Measurements from ENCODE around the gene SERPINF2.

SERPINF2 gene

DNA sequence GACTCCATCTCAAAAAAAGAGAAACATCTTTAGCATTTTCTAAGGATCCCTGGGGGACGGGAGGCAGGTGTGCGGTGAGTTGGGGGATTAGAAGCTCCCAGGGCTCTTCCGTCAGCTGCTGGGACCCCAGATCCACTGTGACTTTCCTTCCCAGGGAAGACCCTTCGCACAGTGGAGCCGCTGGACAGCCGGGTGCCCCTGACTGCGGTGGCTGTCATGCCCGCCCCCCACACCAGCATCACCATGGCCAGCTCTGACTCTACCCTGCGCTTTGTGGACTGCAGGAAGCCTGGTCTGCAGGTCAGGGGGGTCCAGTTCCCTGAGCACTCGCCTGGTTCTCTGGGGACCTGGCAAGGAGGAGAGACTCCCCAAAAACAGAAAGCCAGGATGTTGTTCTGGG, 7.3 kb upstream of the SERPINF2 start:
- Histone ChIP-seq H3K36me3 (ENCODE audit: low read length) (no peaks in the 10 kb centered on the region), H3F3A (ENCODE audit: insufficient read depth) (no peaks in the 10 kb centered on the region), H3K27me3 (ENCODE audit: low read length) (no peaks in the 10 kb centered on the region), H4K20me1 (ENCODE audit: low read depth, low read length) (no peaks in the 10 kb centered on the region), H3K4me3 (ENCODE audit: insufficient read depth, low read length, poor library complexity, severe bottlenecking) (no peak overlapping the region), H3K9me2 (replicated peaks; ENCODE audit: insufficient read depth, low read length) (no peaks in the 10 kb centered on the region), H3K9me3 (ENCODE audit: insufficient read depth, low read length) (no peaks in the 10 kb centered on the region), H3K79me2 (ENCODE audit: insufficient read depth, low read length) (no peaks in the 10 kb centered on the region), H3K27ac (ENCODE audit: low read depth, low read length) (no peak overlapping the region), H3K4me2 (ENCODE audit: low read depth, low read length, poor library complexity, severe bottlenecking) (no peak overlapping the region), H2AFZ (ENCODE audit: low read depth, low read length, severe bottlenecking) (no peak overlapping the region), H3K9ac (ENCODE audit: low read length) (no peak overlapping the region)
- TF ChIP-seq, protein P1, sequence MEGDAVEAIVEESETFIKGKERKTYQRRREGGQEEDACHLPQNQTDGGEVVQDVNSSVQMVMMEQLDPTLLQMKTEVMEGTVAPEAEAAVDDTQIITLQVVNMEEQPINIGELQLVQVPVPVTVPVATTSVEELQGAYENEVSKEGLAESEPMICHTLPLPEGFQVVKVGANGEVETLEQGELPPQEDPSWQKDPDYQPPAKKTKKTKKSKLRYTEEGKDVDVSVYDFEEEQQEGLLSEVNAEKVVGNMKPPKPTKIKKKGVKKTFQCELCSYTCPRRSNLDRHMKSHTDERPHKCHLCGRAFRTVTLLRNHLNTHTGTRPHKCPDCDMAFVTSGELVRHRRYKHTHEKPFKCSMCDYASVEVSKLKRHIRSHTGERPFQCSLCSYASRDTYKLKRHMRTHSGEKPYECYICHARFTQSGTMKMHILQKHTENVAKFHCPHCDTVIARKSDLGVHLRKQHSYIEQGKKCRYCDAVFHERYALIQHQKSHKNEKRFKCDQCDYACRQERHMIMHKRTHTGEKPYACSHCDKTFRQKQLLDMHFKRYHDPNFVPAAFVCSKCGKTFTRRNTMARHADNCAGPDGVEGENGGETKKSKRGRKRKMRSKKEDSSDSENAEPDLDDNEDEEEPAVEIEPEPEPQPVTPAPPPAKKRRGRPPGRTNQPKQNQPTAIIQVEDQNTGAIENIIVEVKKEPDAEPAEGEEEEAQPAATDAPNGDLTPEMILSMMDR (IDR thresholded peaks at IDR 0.05; ENCODE audit: insufficient read depth, low read length, poor library complexity, severe bottlenecking), result no peak
- no peak for TF ChIP-seq EZH2phosphoT487 (conservative IDR thresholded peaks at IDR 0.05; ENCODE audit: low read length)

DNA sequence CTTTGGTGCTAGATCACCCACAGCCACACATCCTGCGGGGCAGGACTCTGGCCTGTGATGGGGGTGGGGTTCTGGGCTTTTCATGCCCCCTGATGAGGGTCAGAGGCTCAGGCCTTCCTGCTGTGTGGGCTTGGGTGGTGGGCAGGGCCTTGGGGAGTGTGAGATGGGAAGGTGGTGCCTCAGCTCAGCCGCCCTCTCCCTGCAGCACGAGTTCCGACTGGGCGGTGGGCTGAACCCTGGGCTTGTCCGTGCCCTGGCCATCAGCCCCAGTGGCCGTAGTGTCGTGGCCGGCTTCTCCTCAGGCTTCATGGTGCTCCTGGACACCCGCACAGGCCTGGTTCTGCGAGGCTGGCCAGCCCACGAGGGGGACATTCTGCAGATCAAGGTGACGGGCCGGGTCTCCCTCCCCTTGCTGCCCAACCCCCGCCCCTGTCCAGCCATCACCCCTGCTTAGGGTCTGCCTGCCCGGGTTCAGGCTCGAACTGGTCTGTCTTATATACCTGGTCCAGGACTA, 6.8 kb upstream of the SERPINF2 start:
- Histone ChIP-seq H4K20me1 (ENCODE audit: low read depth, low read length) (no peaks in the 10 kb centered on the region), H3K79me2 (ENCODE audit: insufficient read depth, low read length) (no peaks in the 10 kb centered on the region), H3K9me2 (replicated peaks; ENCODE audit: insufficient read depth, low read length) (no peaks in the 10 kb centered on the region), H3K4me3 (ENCODE audit: insufficient read depth, low read length, poor library complexity, severe bottlenecking) (no peak overlapping the region), H3K27ac (ENCODE audit: low read depth, low read length) (no peak overlapping the region), H3K4me2 (ENCODE audit: low read depth, low read length, poor library complexity, severe bottlenecking) (no peak overlapping the region), H3F3A (ENCODE audit: insufficient read depth) (no peaks in the 10 kb centered on the region), H3K9me3 (ENCODE audit: insufficient read depth, low read length) (no peaks in the 10 kb centered on the region), H3K36me3 (ENCODE audit: low read length) (no peaks in the 10 kb centered on the region), H2AFZ (ENCODE audit: low read depth, low read length, severe bottlenecking) (no peak overlapping the region), H3K27me3 (ENCODE audit: low read length) (no peaks in the 10 kb centered on the region), H3K9ac (ENCODE audit: low read length) (no peak overlapping the region)
- TF ChIP-seq, protein P1 (IDR thresholded peaks at IDR 0.05; ENCODE audit: insufficient read depth, low read length, poor library complexity, severe bottlenecking), result no peak
- TF ChIP-seq EZH2phosphoT487 (conservative IDR thresholded peaks at IDR 0.05; ENCODE audit: low read length), result no peak

DNA sequence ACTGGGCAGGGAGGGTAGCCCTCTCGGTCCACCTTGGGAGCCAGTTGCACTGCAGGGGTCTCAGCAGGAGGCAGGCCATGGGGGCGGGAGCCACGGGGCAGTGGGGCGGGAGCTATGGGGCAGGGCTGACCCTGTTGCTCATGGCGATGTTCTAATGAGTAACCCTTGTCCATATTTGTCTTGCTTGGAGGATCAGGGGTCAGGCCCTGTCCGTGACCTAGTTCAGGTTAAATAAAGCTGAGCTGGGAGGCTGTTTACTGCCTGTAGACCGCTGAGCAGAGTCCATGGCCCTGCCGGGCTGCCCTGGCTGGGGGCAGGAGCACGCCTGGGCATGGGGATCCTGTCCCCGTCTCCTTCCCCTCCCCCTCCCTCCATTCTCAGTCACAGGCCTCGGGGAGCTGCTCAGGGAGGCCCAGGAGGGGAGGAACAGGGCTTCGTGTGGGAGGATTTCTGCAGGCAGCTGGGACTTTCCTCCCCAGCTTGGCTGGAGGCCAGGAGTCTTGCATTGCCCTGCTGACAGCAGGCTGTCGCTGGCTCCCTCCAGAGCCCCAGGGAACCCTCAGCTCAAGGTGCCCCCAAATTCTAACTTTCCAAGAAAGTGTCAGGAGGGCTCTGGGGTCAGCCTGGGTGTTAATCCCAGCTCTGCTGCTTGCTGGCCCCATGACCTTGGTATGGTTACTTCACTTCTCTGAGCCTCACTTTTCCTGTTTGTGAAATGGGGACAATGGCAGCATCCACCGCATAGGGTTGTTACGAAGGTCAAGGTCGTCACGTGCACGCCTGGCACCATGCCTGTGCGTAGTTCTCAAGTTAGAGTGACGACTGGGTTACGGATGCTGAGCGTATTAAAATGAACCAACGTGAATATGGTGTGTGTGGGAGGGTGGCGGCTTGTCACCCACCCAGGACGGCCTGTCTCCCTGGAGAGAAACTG, 6.1 kb upstream of the SERPINF2 start:
- H3K4me3 ChIP-seq (ENCODE audit: insufficient read depth, low read length, poor library complexity, severe bottlenecking), result no peak overlapping the region
- no peaks in the 10 kb centered on the region for H3K9me2 ChIP-seq (replicated peaks; ENCODE audit: insufficient read depth, low read length)
- H3K4me2 ChIP-seq (ENCODE audit: low read depth, low read length, poor library complexity, severe bottlenecking), result no peak overlapping the region
- no peaks in the 10 kb centered on the region for H3K27me3 ChIP-seq (ENCODE audit: low read length)
- no peaks in the 10 kb centered on the region for H3K36me3 ChIP-seq (ENCODE audit: low read length)
- no peak overlapping the region for H3K27ac ChIP-seq (ENCODE audit: low read depth, low read length)
- no peak overlapping the region for H2AFZ ChIP-seq (ENCODE audit: low read depth, low read length, severe bottlenecking)
- no peak overlapping the region for H3K9ac ChIP-seq (ENCODE audit: low read length)
- H3K79me2 ChIP-seq (ENCODE audit: insufficient read depth, low read length), result no peaks in the 10 kb centered on the region
- no peaks in the 10 kb centered on the region for H3F3A ChIP-seq (ENCODE audit: insufficient read depth)
- TF ChIP-seq EZH2phosphoT487 (conservative IDR thresholded peaks at IDR 0.05; ENCODE audit: low read length), result no peak
- TF ChIP-seq, protein P1 (IDR thresholded peaks at IDR 0.05; ENCODE audit: insufficient read depth, low read length, poor library complexity, severe bottlenecking), result no peak
- no peaks in the 10 kb centered on the region for H4K20me1 ChIP-seq (ENCODE audit: low read depth, low read length)
- no peaks in the 10 kb centered on the region for H3K9me3 ChIP-seq (ENCODE audit: insufficient read depth, low read length)

All from SU-DHL-6 (cell line).